ENCODE measurements around the gene SHCBP1L. TPM values are rescaled to one million over a fixed set of nuclear protein-coding genes. Genes with fewer than 3 reads are reported as not detected.

Gene SHCBP1L
- total RNA-seq, 2 experiments from 2014 or later: not detected

DNA sequence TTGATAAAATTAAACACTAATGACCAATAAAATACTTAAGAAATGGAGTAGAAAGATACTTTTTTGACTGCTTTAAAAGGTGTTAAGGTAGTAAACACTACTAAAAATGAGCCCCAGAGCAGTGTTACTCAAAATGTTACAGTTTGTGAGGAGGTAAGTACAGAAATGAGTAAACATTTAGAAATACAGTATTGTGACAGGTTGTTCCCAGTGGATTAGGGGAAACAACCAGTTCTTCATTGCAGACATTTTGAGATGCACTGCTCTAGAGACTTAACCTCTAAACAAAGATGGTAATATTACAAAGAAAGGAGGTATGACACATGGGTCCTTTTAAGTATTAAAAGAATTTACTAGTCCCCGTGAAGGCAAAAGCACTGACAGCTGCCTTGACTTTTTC is 101.1 kb downstream of the SHCBP1L start:
- no peak for ATAC-seq
- H3K27ac Mint-ChIP-seq: no peak overlapping the region

DNA sequence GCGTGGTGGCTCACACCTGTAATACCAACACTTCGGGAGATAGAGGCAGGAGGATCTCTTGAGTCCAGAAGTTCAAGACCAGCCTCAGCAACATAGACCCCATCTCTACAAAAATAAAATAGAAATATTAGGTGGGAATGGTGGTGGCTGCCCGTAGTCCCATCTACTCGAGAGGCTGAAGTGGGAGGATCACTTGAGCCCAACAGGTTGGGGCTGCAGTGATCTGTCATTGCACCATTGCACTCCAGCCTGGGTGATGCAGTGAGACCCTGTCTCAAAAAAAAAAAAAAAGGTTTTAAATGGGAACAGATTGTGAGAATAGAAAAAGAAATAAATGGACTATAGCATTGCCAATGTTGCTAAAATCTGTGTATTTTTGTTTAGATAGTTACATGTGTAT is 102.6 kb downstream of the SHCBP1L start:
- H3K27me3 Mint-ChIP-seq (ENCODE audit: low read depth): no peaks in the 10 kb centered on the region

More for the DNA sequence above, 101.1 kb downstream of the SHCBP1L start:
- Mint-ChIP-seq H3K27me3 (ENCODE audit: low read depth) (no peaks in the 10 kb centered on the region), H3K36me3 (ENCODE audit: low read depth) (peaks cover 84% of the 10 kb centered on the region), H3K9me3 (ENCODE audit: insufficient read depth) (no peaks in the 10 kb centered on the region), H3K4me1 (ENCODE audit: low read depth) (peaks cover 24% of the 10 kb centered on the region), H3K4me3 (no peak overlapping the region)
- ChIA-PET CTCF (no interaction called here), POLR2A (no interaction called here)
- no peak for DNase-seq

More for the DNA sequence above, 102.6 kb downstream of the SHCBP1L start:
- Mint-ChIP-seq H3K36me3 (ENCODE audit: low read depth) (peaks cover 86% of the 10 kb centered on the region), H3K9me3 (ENCODE audit: insufficient read depth) (no peaks in the 10 kb centered on the region), H3K27ac (no peak overlapping the region), H3K4me1 (ENCODE audit: low read depth) (peaks cover 35% of the 10 kb centered on the region), H3K4me3 (no peak overlapping the region)
- POLR2A ChIA-PET: no interaction called here
- no peak for ATAC-seq
- CTCF ChIA-PET: no interaction called here
- no peak for DNase-seq

Other genes starting within 250 kb of the SHCBP1L start
- gene NPL, start 163.4 kb downstream of the SHCBP1L start, total RNA-seq: 1 to 10 TPM; 1.1 to 1.7 TPM
- 100 to 1,000 TPM; 218 to 231 TPM for gene DHX9, start 113.8 kb downstream of the SHCBP1L start, total RNA-seq
- gene LAMC1, start 70.3 kb upstream of the SHCBP1L start, total RNA-seq: not detected
- not detected for gene LAMC2, start 233.1 kb upstream of the SHCBP1L start, total RNA-seq

Data from activated CD8-positive, alpha-beta T cell treated with anti-CD3 and anti-CD28 coated beads, Interleukin-2, amount 10 ng/mL, durations not matched to agents 7 days and 5 days (primary cell).